Measurements from ENCODE around the gene ATP6V0B.
A peak's percentile ranks its signal among the peaks of the same experiment; 100 is the strongest.

Gene ATP6V0B

GRCh38 chr1:43944860-43945259, 29.9 kb upstream of the ATP6V0B start:
- no CpG with 5 or more reads among the region's 1 CpG for WGBS (ENCODE audit: extremely low coverage, insufficient coverage, low lambda C conversion rate)
- no peaks in the 10 kb centered on the region for H3K79me2 ChIP-seq (ENCODE audit: control insufficient read depth, insufficient read depth, low read length)
- peaks cover 2% of the 10 kb centered on the region for H3K4me1 ChIP-seq (ENCODE audit: control insufficient read depth, low read depth, low read length)

DNA sequence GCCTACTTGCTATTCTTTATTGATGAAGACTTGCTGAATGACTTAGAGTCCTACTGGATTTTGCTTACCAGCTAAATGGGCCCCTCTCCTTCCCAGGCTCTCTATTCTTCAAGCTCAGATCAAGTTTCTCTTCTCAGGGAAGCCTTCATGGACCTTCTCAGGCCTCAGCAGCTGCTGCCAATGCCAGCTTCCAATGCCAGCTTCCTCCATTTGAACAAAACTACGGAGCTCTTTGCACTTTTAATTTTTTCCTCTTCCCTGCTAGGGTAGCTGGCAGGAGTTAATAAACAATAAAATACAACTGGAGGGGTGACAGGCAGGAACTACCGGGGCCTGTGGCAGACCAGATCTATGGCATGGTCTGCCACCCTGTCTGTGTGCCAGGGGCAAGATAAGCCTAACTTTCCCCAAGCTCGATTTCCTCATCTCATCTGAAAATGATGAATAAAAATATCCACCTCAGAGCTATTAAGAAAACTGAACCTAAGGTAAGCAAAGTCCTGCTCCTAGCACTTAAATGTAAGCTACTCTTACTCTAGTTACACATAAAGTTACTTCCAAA, 29.0 kb upstream of the ATP6V0B start:
- Histone ChIP-seq H3K4me3 (ENCODE audit: low read length) (no peak overlapping the region), H2BK120ac (ENCODE audit: low read depth, low read length) (no peak overlapping the region), H3K79me1 (ENCODE audit: low read length) (peaks cover 4% of the 10 kb centered on the region), H3K56ac (ENCODE audit: low read length) (no peak overlapping the region), H3K9ac (ENCODE audit: low read length) (peak overlapping the region; percentile 23), H2BK5ac (ENCODE audit: low read length) (no peak overlapping the region), H3K23ac (ENCODE audit: low read length) (no peak overlapping the region), H3K4ac (ENCODE audit: low read depth, low read length) (no peak overlapping the region), H2BK15ac (replicated peaks; ENCODE audit: low read depth) (no peak overlapping the region), H4K8ac (ENCODE audit: low read depth, low read length) (no peak overlapping the region), H3K4me1 (ENCODE audit: control insufficient read depth, low read depth, low read length) (peaks cover 2% of the 10 kb centered on the region), H2AK5ac (ENCODE audit: low read length) (no peak overlapping the region), H3K79me2 (ENCODE audit: control insufficient read depth, insufficient read depth, low read length) (no peaks in the 10 kb centered on the region), H3K36me3 (ENCODE audit: control insufficient read depth, insufficient read depth, low read length) (no peaks in the 10 kb centered on the region), H3K27ac (ENCODE audit: low read depth, low read length) (no peak overlapping the region), H3K4me2 (ENCODE audit: low read length) (no peak overlapping the region), H3K18ac (ENCODE audit: low read length) (no peak overlapping the region), H3K27me3 (ENCODE audit: insufficient read depth, low read length, poor library complexity) (no peaks in the 10 kb centered on the region), H4K5ac (ENCODE audit: low read length) (no peak overlapping the region)
- no peak for DNase-seq
- WGBS (ENCODE audit: extremely low coverage, insufficient coverage, low lambda C conversion rate): no CpG with 5 or more reads among the region's 3 CpGs

More at GRCh38 chr1:43944860-43945259, 29.9 kb upstream of the ATP6V0B start:
- no peak overlapping the region for H4K8ac ChIP-seq (ENCODE audit: low read depth, low read length)
- no peaks in the 10 kb centered on the region for H3K27me3 ChIP-seq (ENCODE audit: insufficient read depth, low read length, poor library complexity)
- no peak overlapping the region for H3K18ac ChIP-seq (ENCODE audit: low read length)
- no peak overlapping the region for H3K4ac ChIP-seq (ENCODE audit: low read depth, low read length)
- H3K27ac ChIP-seq (ENCODE audit: low read depth, low read length): no peak overlapping the region
- peaks cover 4% of the 10 kb centered on the region for H3K79me1 ChIP-seq (ENCODE audit: low read length)
- no peak overlapping the region for H3K4me3 ChIP-seq (ENCODE audit: low read length)
- H3K9ac ChIP-seq (ENCODE audit: low read length): no peak overlapping the region
- no peak overlapping the region for H2AK5ac ChIP-seq (ENCODE audit: low read length)
- no peak overlapping the region for H2BK120ac ChIP-seq (ENCODE audit: low read depth, low read length)
- H3K4me2 ChIP-seq (ENCODE audit: low read length): no peak overlapping the region
- H3K56ac ChIP-seq (ENCODE audit: low read length): no peak overlapping the region
- H4K5ac ChIP-seq (ENCODE audit: low read length): no peak overlapping the region
- H2BK15ac ChIP-seq (replicated peaks; ENCODE audit: low read depth): no peak overlapping the region
- DNase-seq: no peak
- no peak overlapping the region for H2BK5ac ChIP-seq (ENCODE audit: low read length)
- H3K23ac ChIP-seq (ENCODE audit: low read length): no peak overlapping the region
- H3K36me3 ChIP-seq (ENCODE audit: control insufficient read depth, insufficient read depth, low read length): no peaks in the 10 kb centered on the region

- no peaks in the 10 kb centered on the region for H3K27me3 ChIP-seq (ENCODE audit: insufficient read depth, low read length, poor library complexity)
- no CpG with 5 or more reads among the region's 74 CpGs for WGBS (ENCODE audit: extremely low coverage, insufficient coverage, low lambda C conversion rate)
Measured at GRCh38 chr1:43946236-43947060, 28.3 kb upstream of the ATP6V0B start, which contains the start of gene IPO13. IPO13 (plus strand) TSS chr1:43946950; CDS start chr1:43947601, 651 bp downstream.

GRCh38 chr1:43947061-43947873, 27.5 kb upstream of the ATP6V0B start:
- H2BK120ac ChIP-seq (ENCODE audit: low read depth, low read length): no peak overlapping the region
- no peaks in the 10 kb centered on the region for H3K36me3 ChIP-seq (ENCODE audit: control insufficient read depth, insufficient read depth, low read length)
- no peak for DNase-seq
- no CpG with 5 or more reads among the region's 27 CpGs for WGBS (ENCODE audit: extremely low coverage, insufficient coverage, low lambda C conversion rate)
- H2BK5ac ChIP-seq (ENCODE audit: low read length): no peak overlapping the region
- peaks cover 2% of the 10 kb centered on the region for H3K4me1 ChIP-seq (ENCODE audit: control insufficient read depth, low read depth, low read length)
- H3K4me2 ChIP-seq (ENCODE audit: low read length): peak overlapping the region; percentile 57
- no peak overlapping the region for H2BK15ac ChIP-seq (replicated peaks; ENCODE audit: low read depth)
- no peak overlapping the region for H3K4ac ChIP-seq (ENCODE audit: low read depth, low read length)
- peak overlapping the region; percentile 83 for H3K4me3 ChIP-seq (ENCODE audit: low read length)
- H3K79me2 ChIP-seq (ENCODE audit: control insufficient read depth, insufficient read depth, low read length): no peaks in the 10 kb centered on the region
- H2AK5ac ChIP-seq (ENCODE audit: low read length): no peak overlapping the region
- H3K9ac ChIP-seq (ENCODE audit: low read length): peak overlapping the region; percentile 95
- no peak overlapping the region for H3K27ac ChIP-seq (ENCODE audit: low read depth, low read length)
- H3K79me1 ChIP-seq (ENCODE audit: low read length): peaks cover 4% of the 10 kb centered on the region
- H4K8ac ChIP-seq (ENCODE audit: low read depth, low read length): no peak overlapping the region
- H3K56ac ChIP-seq (ENCODE audit: low read length): peak overlapping the region; percentile 98
- no peak overlapping the region for H3K23ac ChIP-seq (ENCODE audit: low read length)
- no peak overlapping the region for H4K5ac ChIP-seq (ENCODE audit: low read length)
- no peaks in the 10 kb centered on the region for H3K27me3 ChIP-seq (ENCODE audit: insufficient read depth, low read length, poor library complexity)
- no peak overlapping the region for H3K18ac ChIP-seq (ENCODE audit: low read length)

More at GRCh38 chr1:43946236-43947060, 28.3 kb upstream of the ATP6V0B start, which contains the start of gene IPO13:
- Histone ChIP-seq H3K79me2 (ENCODE audit: control insufficient read depth, insufficient read depth, low read length) (no peaks in the 10 kb centered on the region), H3K4me3 (ENCODE audit: low read length) (peak within 1 kb of the TSS; percentile 83), H4K5ac (ENCODE audit: low read length) (no peak within 1 kb of the TSS), H3K79me1 (ENCODE audit: low read length) (peaks cover 4% of the 10 kb centered on the region), H3K4me2 (ENCODE audit: low read length) (peak within 1 kb of the TSS; percentile 57), H2BK15ac (replicated peaks; ENCODE audit: low read depth) (no peak within 1 kb of the TSS), H3K56ac (ENCODE audit: low read length) (peak within 1 kb of the TSS; percentile 98), H2AK5ac (ENCODE audit: low read length) (no peak within 1 kb of the TSS), H3K23ac (ENCODE audit: low read length) (no peak within 1 kb of the TSS), H3K4me1 (ENCODE audit: control insufficient read depth, low read depth, low read length) (peaks cover 2% of the 10 kb centered on the region), H3K36me3 (ENCODE audit: control insufficient read depth, insufficient read depth, low read length) (no peaks in the 10 kb centered on the region), H3K9ac (ENCODE audit: low read length) (peak within 1 kb of the TSS; percentile 95), H2BK5ac (ENCODE audit: low read length) (peak within 1 kb of the TSS; percentile 66), H3K4ac (ENCODE audit: low read depth, low read length) (no peak within 1 kb of the TSS), H4K8ac (ENCODE audit: low read depth, low read length) (no peak within 1 kb of the TSS), H2BK120ac (ENCODE audit: low read depth, low read length) (no peak within 1 kb of the TSS), H3K18ac (ENCODE audit: low read length) (no peak within 1 kb of the TSS), H3K27ac (ENCODE audit: low read depth, low read length) (peak within 1 kb of the TSS; percentile 46)
- peak; percentile 98 for DNase-seq

- H3K27me3 ChIP-seq (ENCODE audit: insufficient read depth, low read length, poor library complexity): no peaks in the 10 kb centered on the region
- no peak overlapping the region for H3K27ac ChIP-seq (ENCODE audit: low read depth, low read length)
- no peaks in the 10 kb centered on the region for H3K79me2 ChIP-seq (ENCODE audit: control insufficient read depth, insufficient read depth, low read length)
- H3K36me3 ChIP-seq (ENCODE audit: control insufficient read depth, insufficient read depth, low read length): no peaks in the 10 kb centered on the region
- no peak overlapping the region for H2BK120ac ChIP-seq (ENCODE audit: low read depth, low read length)
- peak overlapping the region; percentile 95 for H3K9ac ChIP-seq (ENCODE audit: low read length)
- H2AK5ac ChIP-seq (ENCODE audit: low read length): no peak overlapping the region
- H4K8ac ChIP-seq (ENCODE audit: low read depth, low read length): no peak overlapping the region
- DNase-seq: no peak
- H2BK5ac ChIP-seq (ENCODE audit: low read length): no peak overlapping the region
- no peak overlapping the region for H4K5ac ChIP-seq (ENCODE audit: low read length)
- no peak overlapping the region for H3K4ac ChIP-seq (ENCODE audit: low read depth, low read length)
- H3K4me1 ChIP-seq (ENCODE audit: control insufficient read depth, low read depth, low read length): peaks cover 2% of the 10 kb centered on the region
- H3K4me3 ChIP-seq (ENCODE audit: low read length): no peak overlapping the region
- no peak overlapping the region for H3K18ac ChIP-seq (ENCODE audit: low read length)
- peak overlapping the region; percentile 98 for H3K56ac ChIP-seq (ENCODE audit: low read length)
- peak overlapping the region; percentile 22 for H3K4me2 ChIP-seq (ENCODE audit: low read length)
- no peak overlapping the region for H3K23ac ChIP-seq (ENCODE audit: low read length)
- H3K79me1 ChIP-seq (ENCODE audit: low read length): peaks cover 4% of the 10 kb centered on the region
- H2BK15ac ChIP-seq (replicated peaks; ENCODE audit: low read depth): no peak overlapping the region
- WGBS (ENCODE audit: extremely low coverage, insufficient coverage, low lambda C conversion rate): no CpG with 5 or more reads among the region's 3 CpGs
Measured at GRCh38 chr1:43947874-43948437, 26.8 kb upstream of the ATP6V0B start.

Measured in mesendoderm (in vitro differentiated cells).